HS-5 (cell line): ENCODE measurements around the gene HDAC10.

ENCODE experiments used
- DNase-seq: peaks from one replicate; pipeline ENCODE4 v3.0.0-alpha.2; 2012; ENCODE audit warnings: low read depth

HDAC10 gene

GRCh38 chr22:50201191-50202129 is 49.6 kb downstream of the HDAC10 start:
- DNase-seq: no peak

DNA sequence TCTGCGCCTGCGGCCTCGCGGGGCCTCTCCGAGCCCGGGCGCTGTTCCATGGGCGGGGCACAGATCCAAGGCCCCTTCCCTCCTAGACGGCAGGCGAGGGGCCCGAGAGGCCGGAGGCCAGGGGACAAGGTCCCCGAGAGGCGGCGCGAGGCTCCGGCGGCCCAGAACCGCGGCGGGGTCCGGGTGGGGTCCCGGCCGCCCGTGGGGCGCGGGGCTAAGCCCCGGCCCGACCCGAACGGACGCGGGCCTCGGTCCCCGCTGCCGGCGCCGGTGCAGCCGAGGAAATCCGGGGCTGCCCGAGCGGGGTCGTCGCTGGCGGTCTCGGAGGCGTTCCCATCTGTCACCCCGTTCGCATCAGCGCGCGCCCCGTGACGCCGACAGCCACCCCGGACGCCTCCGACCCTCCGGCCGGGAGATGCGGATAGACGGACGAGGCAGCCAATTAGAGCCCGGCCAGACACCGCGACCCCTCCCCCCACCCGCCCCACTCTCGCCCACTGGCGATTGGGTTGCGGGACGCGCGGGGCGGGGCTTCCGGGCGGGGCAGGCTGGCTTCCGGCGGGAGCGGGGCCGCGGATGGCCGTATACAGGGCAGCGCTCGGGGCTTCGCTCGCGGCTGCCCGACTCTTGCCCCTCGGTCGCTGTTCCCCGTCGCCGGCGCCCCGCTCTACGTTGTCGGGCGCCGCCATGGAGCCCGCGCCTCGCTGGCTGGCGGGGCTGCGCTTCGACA is 50.4 kb downstream of the HDAC10 start, which contains the start of gene SELENOO:
Gene SELENOO (plus strand): TSS at position 551 of the 730 bp plus-strand sequence. CDS start 26 bp downstream, at position 577.
- DNase-seq: peak; percentile 51

- DNase-seq: no peak
Measured at GRCh38 chr22:50199829-50200460, 51.1 kb downstream of the HDAC10 start.

DNA sequence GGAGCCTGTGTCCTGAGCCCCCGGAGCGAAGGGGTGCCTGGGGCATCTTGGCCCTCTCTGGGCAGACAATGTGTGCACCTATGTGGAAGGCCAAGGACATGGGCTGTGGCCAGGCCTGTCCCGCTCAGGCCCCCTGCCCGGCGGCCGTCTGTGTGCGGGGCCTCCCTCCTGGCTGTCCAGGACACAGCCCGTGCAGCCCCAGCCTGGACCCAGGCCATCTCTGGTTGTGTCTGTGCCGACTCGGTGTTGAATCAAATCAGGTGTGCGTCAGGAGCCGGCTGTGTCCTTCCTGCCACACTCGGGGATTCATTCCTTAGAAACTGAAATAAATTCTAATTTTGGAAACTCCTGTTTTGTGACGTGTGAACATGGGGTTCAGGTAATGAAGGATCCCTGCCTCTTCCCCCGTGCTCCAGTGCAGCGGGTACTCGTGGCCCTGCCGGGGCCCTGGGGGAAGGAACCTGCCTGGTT is 51.8 kb downstream of the HDAC10 start:
- DNase-seq: no peak

- DNase-seq: no peak
Measured at GRCh38 chr22:50198624-50199017, 52.4 kb downstream of the HDAC10 start.

GRCh38 chr22:50197856-50198623 is 53.0 kb downstream of the HDAC10 start:
- DNase-seq: no peak

GRCh38 chr22:50197000-50197800 is 53.9 kb downstream of the HDAC10 start:
- DNase-seq: no peak

DNA sequence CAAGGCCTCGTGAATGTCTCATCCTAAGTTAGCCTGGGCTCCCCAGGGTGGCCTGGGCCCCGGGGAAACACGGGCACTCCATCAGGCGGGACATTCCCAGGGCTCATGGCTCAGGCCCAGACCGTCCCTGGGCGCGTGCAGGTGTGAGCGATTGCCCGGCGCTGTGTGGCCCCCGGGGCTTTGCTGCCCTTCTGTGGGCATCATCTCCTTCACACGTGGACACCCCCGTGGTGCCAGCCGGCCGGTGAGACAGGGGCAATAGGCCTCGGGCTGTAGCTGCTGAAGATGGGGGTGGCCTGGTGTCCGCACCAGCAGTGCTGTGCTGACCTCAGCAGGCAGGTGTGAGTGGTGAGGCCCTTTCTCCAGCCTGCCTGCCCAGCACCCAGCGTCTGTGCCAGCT is 54.8 kb downstream of the HDAC10 start:
- DNase-seq: no peak
